DOHH2 (cell line): ENCODE results near the gene MVK.

Experiments used
- H3F3A ChIP-seq: fragments of 200-600 bp; sonication (generic), shearing (Covaris generic); 2 replicates; pipeline ENCODE4 v1.6.0; 2016; ENCODE audit warnings: antibody characterized with exemption, mild to moderate bottlenecking; ENCODE audit not compliant: control insufficient read depth, insufficient read depth
- H3K27ac ChIP-seq: fragments of 200-600 bp; sonication (generic); 2 replicates; pipeline ENCODE4 v1.5.1; 2014; ENCODE audit warnings: low read depth, mild to moderate bottlenecking, low read length, moderate library complexity
- H3K27me3 ChIP-seq: fragments of 200-600 bp; sonication (generic); 2 replicates; pipeline ENCODE4 v1.6.1; 2014; ENCODE audit warnings: mild to moderate bottlenecking, low read length, mixed read lengths; ENCODE audit not compliant: control insufficient read depth
- H3K36me3 ChIP-seq: fragments of 200-600 bp; sonication (generic); 2 replicates; pipeline ENCODE4 v1.6.1; 2014; ENCODE audit warnings: mild to moderate bottlenecking, low read length, moderate library complexity, mixed read lengths; ENCODE audit not compliant: control insufficient read depth
- H3K4me1 ChIP-seq: fragments of 200-600 bp; sonication (generic); 2 replicates; pipeline ENCODE4 v1.6.1; 2014; ENCODE audit warnings: mild to moderate bottlenecking, low read length, mixed read lengths; ENCODE audit not compliant: control insufficient read depth
- H3K4me2 ChIP-seq: fragments of 200-600 bp; sonication (generic); 2 replicates; pipeline ENCODE4 v1.6.0; 2014; ENCODE audit warnings: mild to moderate bottlenecking, low read length, moderate library complexity
- H3K4me3 ChIP-seq: fragments of 200-600 bp; sonication (generic); 2 replicates; pipeline ENCODE4 v1.5.1; 2014; ENCODE audit warnings: mild to moderate bottlenecking, low read length, mixed read lengths
- H3K79me2 ChIP-seq: fragments of 200-600 bp; sonication (generic); 2 replicates; pipeline ENCODE4 v1.6.1; 2014; ENCODE audit warnings: mild to moderate bottlenecking, low read length, mixed read lengths; ENCODE audit not compliant: control insufficient read depth
- H3K9me2 ChIP-seq: fragments of 200-600 bp; sonication (generic); replicated peaks from 2 replicates; pipeline ENCODE4 v1.6.1; 2014; ENCODE audit warnings: mild to moderate bottlenecking, low read length, mixed read lengths; ENCODE audit not compliant: control insufficient read depth
- H3K9me3 ChIP-seq: fragments of 200-600 bp; sonication (generic); 2 replicates; pipeline ENCODE4 v1.6.1; 2014; ENCODE audit warnings: antibody characterized with exemption, low read length, mixed read lengths; ENCODE audit not compliant: control insufficient read depth, insufficient read depth
- H4K20me1 ChIP-seq: fragments of 200-600 bp; sonication (generic); 2 replicates; pipeline ENCODE4 v1.6.0; 2014; ENCODE audit warnings: low read depth, mild to moderate bottlenecking, antibody characterized with exemption, low read length, moderate library complexity; ENCODE audit not compliant: control insufficient read depth, insufficient read depth
- EZH2phosphoT487 ChIP-seq: fragments of 200-600 bp; sonication (generic); IDR thresholded peaks from 2 replicates; pipeline ENCODE4 v1.6.1; 2017; ENCODE audit warnings: borderline replicate concordance, mild to moderate bottlenecking, antibody characterized with exemption, low read length, moderate library complexity, mixed read lengths
- TF ChIP-seq, protein P1 (sequence below): fragments of 200-600 bp; sonication (generic); IDR thresholded peaks from one replicate; pipeline ENCODE4 v1.5.1; 2014; ENCODE audit warnings: antibody characterized with exemption, mild to moderate bottlenecking, low read depth, low read length; ENCODE audit not compliant: poor library complexity, severe bottlenecking

Gene MVK

DNA sequence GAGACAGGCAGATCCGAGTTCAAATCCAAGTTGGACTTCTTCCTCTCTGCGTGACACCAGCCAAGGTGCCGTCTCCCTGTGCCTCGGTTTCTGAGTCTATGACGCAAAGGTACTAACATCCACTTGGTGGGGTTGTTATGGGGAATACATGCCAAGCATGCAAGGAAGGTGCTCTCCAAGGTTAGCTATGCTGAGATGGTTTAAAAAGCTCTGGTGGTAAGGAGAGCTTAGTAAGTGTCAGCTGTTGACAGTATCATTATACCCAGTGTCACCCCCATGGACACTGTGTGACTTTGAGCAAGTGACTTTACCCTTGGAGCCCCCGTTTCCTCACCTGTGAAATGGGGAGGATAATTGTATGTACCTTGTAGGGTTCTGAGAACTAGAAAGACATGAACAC, 22.5 kb upstream of the MVK start:
- Histone ChIP-seq H3F3A (no peaks in the 10 kb centered on the region), H3K4me1 (no peaks in the 10 kb centered on the region), H4K20me1 (no peaks in the 10 kb centered on the region), H3K36me3 (no peaks in the 10 kb centered on the region), H3K27ac (no peak overlapping the region), H3K9me3 (no peaks in the 10 kb centered on the region), H3K4me3 (no peak overlapping the region), H3K27me3 (no peaks in the 10 kb centered on the region; the same call in 1 of the 2 replicates), H3K79me2 (no peaks in the 10 kb centered on the region), H3K9me2 (no peaks in the 10 kb centered on the region), H3K4me2 (no peak overlapping the region)
- TF ChIP-seq, protein P1, sequence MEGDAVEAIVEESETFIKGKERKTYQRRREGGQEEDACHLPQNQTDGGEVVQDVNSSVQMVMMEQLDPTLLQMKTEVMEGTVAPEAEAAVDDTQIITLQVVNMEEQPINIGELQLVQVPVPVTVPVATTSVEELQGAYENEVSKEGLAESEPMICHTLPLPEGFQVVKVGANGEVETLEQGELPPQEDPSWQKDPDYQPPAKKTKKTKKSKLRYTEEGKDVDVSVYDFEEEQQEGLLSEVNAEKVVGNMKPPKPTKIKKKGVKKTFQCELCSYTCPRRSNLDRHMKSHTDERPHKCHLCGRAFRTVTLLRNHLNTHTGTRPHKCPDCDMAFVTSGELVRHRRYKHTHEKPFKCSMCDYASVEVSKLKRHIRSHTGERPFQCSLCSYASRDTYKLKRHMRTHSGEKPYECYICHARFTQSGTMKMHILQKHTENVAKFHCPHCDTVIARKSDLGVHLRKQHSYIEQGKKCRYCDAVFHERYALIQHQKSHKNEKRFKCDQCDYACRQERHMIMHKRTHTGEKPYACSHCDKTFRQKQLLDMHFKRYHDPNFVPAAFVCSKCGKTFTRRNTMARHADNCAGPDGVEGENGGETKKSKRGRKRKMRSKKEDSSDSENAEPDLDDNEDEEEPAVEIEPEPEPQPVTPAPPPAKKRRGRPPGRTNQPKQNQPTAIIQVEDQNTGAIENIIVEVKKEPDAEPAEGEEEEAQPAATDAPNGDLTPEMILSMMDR: no peak
- TF ChIP-seq EZH2phosphoT487: no peak

DNA sequence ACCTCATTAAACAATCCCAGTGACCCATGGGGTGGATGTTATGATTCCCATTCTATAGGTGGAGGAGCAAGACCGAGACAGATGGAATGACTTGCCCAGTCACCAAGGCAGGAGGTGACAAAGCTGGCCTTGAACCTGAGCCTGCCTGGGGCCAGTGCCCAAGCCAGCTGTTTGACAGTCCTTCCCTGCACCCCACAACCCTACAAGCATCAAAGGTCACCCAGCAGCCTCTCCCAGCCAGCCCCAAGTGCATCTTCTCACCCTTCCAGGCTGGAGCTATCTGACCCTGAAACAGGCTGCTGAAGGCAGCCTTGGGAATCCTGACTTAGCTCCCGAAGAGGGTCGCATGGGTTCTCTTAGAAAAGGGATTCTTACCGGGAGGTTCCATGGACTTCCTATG, 20.6 kb upstream of the MVK start:
- H3K36me3 ChIP-seq: 0 out of 2 replicates have a peak, but pooled peaks cover 3% of the 10 kb centered on the region
- no peaks in the 10 kb centered on the region for H3K9me3 ChIP-seq
- H3K4me2 ChIP-seq: no peak overlapping the region
- TF ChIP-seq, protein P1: no peak
- H3K4me1 ChIP-seq: no peaks in the 10 kb centered on the region
- H4K20me1 ChIP-seq: no peaks in the 10 kb centered on the region
- H3K4me3 ChIP-seq: no peak overlapping the region
- H3K27ac ChIP-seq: no peak overlapping the region
- H3F3A ChIP-seq: no peaks in the 10 kb centered on the region
- H3K9me2 ChIP-seq: no peaks in the 10 kb centered on the region
- H3K27me3 ChIP-seq: no peaks in the 10 kb centered on the region
- H3K79me2 ChIP-seq: no peaks in the 10 kb centered on the region

- H3K79me2 ChIP-seq: no peaks in the 10 kb centered on the region
- H3K27me3 ChIP-seq: no peaks in the 10 kb centered on the region
- H3K4me3 ChIP-seq: no peak overlapping the region
- no peaks in the 10 kb centered on the region for H3F3A ChIP-seq
- H3K27ac ChIP-seq: no peak overlapping the region
- H3K4me1 ChIP-seq: no peaks in the 10 kb centered on the region
- H3K4me2 ChIP-seq: no peak overlapping the region
- no peaks in the 10 kb centered on the region for H4K20me1 ChIP-seq
- no peaks in the 10 kb centered on the region for H3K9me3 ChIP-seq
- H3K9me2 ChIP-seq: no peaks in the 10 kb centered on the region
- 0 out of 2 replicates have a peak, but pooled peaks cover 3% of the 10 kb centered on the region for H3K36me3 ChIP-seq
- TF ChIP-seq, protein P1: no peak
- TF ChIP-seq EZH2phosphoT487: no peak
These were observed 20.1 kb upstream of the MVK start for GRCh38 chr12:109553483-109553882.
